ENCODE data around the gene CPLANE1.
"Not testable (repeated sequence)": the region's sequence is repeated elsewhere in the genome, so short reads cannot be mapped to it uniquely, and the experiment has no call there.

Gene CPLANE1

GRCh38 chr5:37082977-37083376 lies 166.2 kb downstream of the CPLANE1 start:
- DNase-seq; H3K36me3 Mint-ChIP-seq (ENCODE audit: low read depth); H3K9me3 Mint-ChIP-seq; H3K4me3 Mint-ChIP-seq; H3K27ac Mint-ChIP-seq; H3K27me3 Mint-ChIP-seq; H3K4me1 Mint-ChIP-seq (ENCODE audit: low read depth): not testable (repeated sequence)

- peaks cover 8% of the 10 kb centered on the region for H3K36me3 Mint-ChIP-seq (ENCODE audit: low read depth)
- DNase-seq, result no peak
- no peak overlapping the region for H3K4me3 Mint-ChIP-seq
- H3K27me3 Mint-ChIP-seq, result no peaks in the 10 kb centered on the region
- H3K4me1 Mint-ChIP-seq (ENCODE audit: low read depth), result no peaks in the 10 kb centered on the region
- no peak overlapping the region for H3K27ac Mint-ChIP-seq
- H3K9me3 Mint-ChIP-seq, result no peaks in the 10 kb centered on the region
Observed at GRCh38 chr5:37080697-37081096, 168.5 kb downstream of the CPLANE1 start.

- no peak for DNase-seq
- Mint-ChIP-seq H3K36me3 (ENCODE audit: low read depth) (peaks cover 8% of the 10 kb centered on the region), H3K27ac (no peak overlapping the region), H3K9me3 (no peaks in the 10 kb centered on the region), H3K4me3 (no peak overlapping the region), H3K27me3 (no peaks in the 10 kb centered on the region), H3K4me1 (ENCODE audit: low read depth) (no peaks in the 10 kb centered on the region)
Observed at GRCh38 chr5:37077146-37077545, 172.0 kb downstream of the CPLANE1 start.

GRCh38 chr5:37075399-37075950 lies 173.7 kb downstream of the CPLANE1 start:
- H3K36me3 Mint-ChIP-seq (ENCODE audit: low read depth), result peaks cover 8% of the 10 kb centered on the region
- H3K27me3 Mint-ChIP-seq, result no peaks in the 10 kb centered on the region
- no peaks in the 10 kb centered on the region for H3K4me1 Mint-ChIP-seq (ENCODE audit: low read depth)
- no peak overlapping the region for H3K27ac Mint-ChIP-seq
- no peaks in the 10 kb centered on the region for H3K9me3 Mint-ChIP-seq
- no peak overlapping the region for H3K4me3 Mint-ChIP-seq
- DNase-seq, result no peak

GRCh38 chr5:37071901-37072581 lies 177.1 kb downstream of the CPLANE1 start:
- Mint-ChIP-seq H3K27ac (no peak overlapping the region), H3K9me3 (no peaks in the 10 kb centered on the region), H3K36me3 (ENCODE audit: low read depth) (no peaks in the 10 kb centered on the region), H3K4me3 (no peak overlapping the region), H3K4me1 (ENCODE audit: low read depth) (no peaks in the 10 kb centered on the region), H3K27me3 (no peaks in the 10 kb centered on the region)
- no peak for DNase-seq

- Mint-ChIP-seq H3K4me1 (ENCODE audit: low read depth) (no peaks in the 10 kb centered on the region), H3K27me3 (no peaks in the 10 kb centered on the region), H3K9me3 (no peaks in the 10 kb centered on the region), H3K27ac (no peak overlapping the region), H3K4me3 (no peak overlapping the region), H3K36me3 (ENCODE audit: low read depth) (peaks cover under 1% of the 10 kb centered on the region)
- DNase-seq, result no peak
Observed at GRCh38 chr5:37071487-37071886, 177.7 kb downstream of the CPLANE1 start.

GRCh38 chr5:37064442-37064841 lies 184.7 kb downstream of the CPLANE1 start:
- peaks cover 53% of the 10 kb centered on the region for H3K36me3 Mint-ChIP-seq (ENCODE audit: low read depth)
- no peak overlapping the region for H3K4me3 Mint-ChIP-seq
- H3K27ac Mint-ChIP-seq, result no peak overlapping the region
- no peaks in the 10 kb centered on the region for H3K27me3 Mint-ChIP-seq
- H3K4me1 Mint-ChIP-seq (ENCODE audit: low read depth), result no peaks in the 10 kb centered on the region
- no peak for DNase-seq
- H3K9me3 Mint-ChIP-seq, result no peaks in the 10 kb centered on the region

GRCh38 chr5:37063739-37064138 lies 185.4 kb downstream of the CPLANE1 start:
- Mint-ChIP-seq H3K27ac (no peak overlapping the region), H3K9me3 (no peaks in the 10 kb centered on the region), H3K36me3 (ENCODE audit: low read depth) (peaks cover 58% of the 10 kb centered on the region), H3K4me1 (ENCODE audit: low read depth) (no peaks in the 10 kb centered on the region), H3K27me3 (no peaks in the 10 kb centered on the region), H3K4me3 (no peak overlapping the region)
- no peak for DNase-seq

GRCh38 chr5:37060030-37060429 lies 189.1 kb downstream of the CPLANE1 start:
- H3K27ac Mint-ChIP-seq, result no peak overlapping the region
- peaks cover 81% of the 10 kb centered on the region for H3K36me3 Mint-ChIP-seq (ENCODE audit: low read depth)
- no peaks in the 10 kb centered on the region for H3K9me3 Mint-ChIP-seq
- H3K4me1 Mint-ChIP-seq (ENCODE audit: low read depth), result no peaks in the 10 kb centered on the region
- no peak for DNase-seq
- H3K4me3 Mint-ChIP-seq, result no peak overlapping the region
- H3K27me3 Mint-ChIP-seq, result no peaks in the 10 kb centered on the region

- Mint-ChIP-seq H3K4me1 (ENCODE audit: low read depth) (no peaks in the 10 kb centered on the region), H3K27me3 (no peaks in the 10 kb centered on the region), H3K9me3 (no peaks in the 10 kb centered on the region), H3K36me3 (ENCODE audit: low read depth) (peaks cover 78% of the 10 kb centered on the region), H3K27ac (peak overlapping the region; percentile 35), H3K4me3 (no peak overlapping the region)
- DNase-seq, result no peak
Observed at GRCh38 chr5:37056762-37057161, 192.4 kb downstream of the CPLANE1 start.

All from activated T-cell treated with anti-CD3 and anti-CD28 coated beads, Interleukin-2, amount 50 U/mL, for 24 hours (primary cell).